GM19438 (cell line): Measurements from ENCODE around the gene CLCN6.

ENCODE experiments used
- ATAC-seq: cut with Tn5 transposase; IDR thresholded peaks from one replicate; pipeline ENCODE4 v1.9.1; 2021; ENCODE audit warnings: low read depth; ENCODE audit not compliant: unreplicated experiment

CLCN6 gene

GRCh38 chr1:11823366-11824137, 17.6 kb downstream of the CLCN6 start:
- ATAC-seq: no peak

- no peak for ATAC-seq
These were observed 19.1 kb downstream of the CLCN6 start for GRCh38 chr1:11825131-11825530.

- ATAC-seq: no peak
These were observed 21.0 kb downstream of the CLCN6 start for GRCh38 chr1:11826946-11827345.

- ATAC-seq: no peak
These were observed 22.5 kb downstream of the CLCN6 start for GRCh38 chr1:11828511-11828910.

GRCh38 chr1:11831945-11832725, 26.1 kb downstream of the CLCN6 start:
- no peak for ATAC-seq

- no peak for ATAC-seq
These were observed 27.5 kb downstream of the CLCN6 start for GRCh38 chr1:11833497-11833896.

GRCh38 chr1:11833900-11834299, 27.9 kb downstream of the CLCN6 start:
- no peak for ATAC-seq

- no peak for ATAC-seq
These were observed 29.6 kb downstream of the CLCN6 start for GRCh38 chr1:11835441-11836225.

- no peak for ATAC-seq
These were observed 31.2 kb downstream of the CLCN6 start for GRCh38 chr1:11836955-11837766.

- no peak for ATAC-seq
These were observed 31.9 kb downstream of the CLCN6 start for GRCh38 chr1:11837767-11838348.

GRCh38 chr1:11838349-11839272, 32.6 kb downstream of the CLCN6 start:
- ATAC-seq: no peak

GRCh38 chr1:11839727-11840705, 34.0 kb downstream of the CLCN6 start:
- no peak for ATAC-seq

GRCh38 chr1:11841245-11842153, 35.5 kb downstream of the CLCN6 start:
- no peak for ATAC-seq

GRCh38 chr1:11842154-11843041, 36.4 kb downstream of the CLCN6 start:
- ATAC-seq: no peak

GRCh38 chr1:11845641-11846335, 39.8 kb downstream of the CLCN6 start:
- no peak for ATAC-seq
